ENCODE measurements around the gene GMFB.
A peak's percentile ranks its signal among the peaks of the same experiment; 100 is the strongest.

The GMFB gene

DNA sequence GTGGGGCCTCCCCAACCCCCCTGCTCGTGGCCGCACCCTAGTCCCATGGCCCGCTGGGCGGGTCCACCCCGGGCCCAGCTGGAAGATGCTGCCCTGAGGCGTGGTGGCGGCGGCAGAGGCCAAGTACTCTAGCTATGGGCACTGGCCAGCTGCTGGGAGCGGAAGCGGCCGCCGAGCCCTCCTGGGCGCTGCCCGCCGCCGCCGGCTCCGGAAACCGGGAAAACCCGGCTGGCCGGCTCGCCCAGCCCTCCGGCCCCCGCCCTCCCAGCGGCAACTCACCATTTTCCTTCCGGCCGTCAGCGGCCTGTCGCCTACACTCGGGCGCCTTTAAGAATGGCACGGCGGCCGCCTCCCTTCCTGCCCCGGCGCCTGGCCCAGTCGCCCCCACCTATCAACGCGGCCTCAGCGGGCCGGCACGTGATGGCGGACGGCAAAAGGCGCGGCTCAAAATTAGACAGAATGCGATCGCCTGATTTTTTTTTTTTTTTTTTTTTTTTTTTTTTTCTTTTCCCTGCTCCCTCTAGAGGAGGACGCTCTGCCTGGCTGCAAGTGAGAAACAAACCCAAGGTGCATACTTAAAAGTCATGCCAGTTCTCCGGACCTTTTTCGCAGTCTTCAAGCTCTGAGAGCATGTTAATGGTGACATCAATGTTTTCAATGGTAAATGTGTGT, at the start of gene GMFB:
TSS of gene GMFB (minus strand) at position 335 of the 672 bp plus-strand sequence. CDS start at position 282, 53 bp downstream.
- DNase-seq, result peak; percentile 68 to 84 (median 78)

DNA sequence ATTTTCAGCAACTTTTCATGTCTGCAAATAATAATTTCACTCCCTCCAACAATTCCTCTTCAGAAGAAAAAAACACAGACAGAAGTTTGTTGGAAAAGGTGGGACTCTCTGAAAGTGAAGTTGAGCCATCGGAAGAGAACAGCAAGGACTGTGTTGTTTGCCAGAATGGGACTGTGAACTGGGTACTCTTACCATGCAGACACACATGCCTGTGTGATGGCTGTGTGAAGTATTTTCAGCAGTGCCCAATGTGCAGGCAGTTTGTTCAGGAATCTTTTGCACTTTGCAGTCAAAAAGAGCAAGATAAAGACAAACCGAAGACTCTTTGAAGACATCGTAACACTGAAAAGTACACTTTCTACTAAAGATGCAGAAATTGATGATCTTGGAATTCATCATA, 49.3 kb upstream of the GMFB start:
- DNase-seq, result no peak

DNA sequence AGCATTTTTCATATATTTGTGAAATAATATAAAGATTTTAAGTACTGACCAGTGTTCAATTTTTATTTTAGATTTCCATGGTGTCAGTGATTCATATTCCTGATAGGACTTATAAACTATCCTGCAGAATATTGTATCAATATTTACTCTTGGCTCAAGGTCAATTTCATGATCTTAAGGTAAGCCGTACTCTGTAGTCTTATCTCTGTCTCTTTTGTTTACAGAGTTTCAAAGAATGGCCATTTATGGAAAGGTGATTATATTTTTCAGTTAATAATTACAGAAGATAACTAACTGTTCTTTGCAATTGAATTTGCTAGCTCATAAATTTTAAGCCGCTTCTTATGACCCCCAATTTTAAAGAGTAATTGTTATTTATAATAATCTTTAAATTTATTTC, 48.9 kb upstream of the GMFB start:
- DNase-seq, result no peak

DNA sequence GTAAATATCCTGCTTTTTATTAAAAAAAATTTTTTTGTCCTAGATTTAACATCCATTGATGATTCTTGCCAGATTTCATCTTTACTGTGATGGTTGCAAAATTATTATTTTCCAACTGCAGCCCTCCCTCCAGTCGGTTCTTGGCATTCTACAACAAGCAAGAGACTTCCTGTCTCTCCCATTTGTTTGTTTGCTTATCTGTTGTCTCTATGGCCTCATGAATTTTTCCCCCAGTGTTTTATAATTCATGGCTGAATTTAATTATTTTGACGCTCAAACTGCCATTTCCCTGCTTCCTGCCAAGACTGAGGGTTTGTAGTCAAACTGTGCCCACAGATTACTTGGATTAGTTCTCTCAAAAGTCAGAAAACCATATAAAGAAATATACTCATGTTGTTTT, 46.9 kb upstream of the GMFB start:
- no peak for DNase-seq

DNA sequence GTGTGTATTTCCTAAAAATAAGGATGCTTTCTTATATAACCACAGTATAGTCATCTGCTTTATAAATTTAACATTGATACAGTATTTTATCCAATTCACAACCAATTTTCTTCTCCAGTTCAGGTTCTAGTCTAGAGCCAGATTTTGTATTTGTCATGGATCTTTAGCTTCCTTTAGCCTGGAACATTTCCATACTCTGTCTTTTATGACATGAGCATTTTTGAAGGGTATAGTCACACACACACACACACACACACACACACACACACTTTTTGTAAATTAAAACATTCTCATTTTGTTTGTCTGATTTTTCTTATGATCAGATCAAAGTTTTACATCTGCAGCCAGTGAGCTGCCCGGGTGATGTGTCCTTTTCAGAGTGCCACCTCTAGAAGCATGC, 46.3 kb upstream of the GMFB start:
- DNase-seq, result no peak

DNA sequence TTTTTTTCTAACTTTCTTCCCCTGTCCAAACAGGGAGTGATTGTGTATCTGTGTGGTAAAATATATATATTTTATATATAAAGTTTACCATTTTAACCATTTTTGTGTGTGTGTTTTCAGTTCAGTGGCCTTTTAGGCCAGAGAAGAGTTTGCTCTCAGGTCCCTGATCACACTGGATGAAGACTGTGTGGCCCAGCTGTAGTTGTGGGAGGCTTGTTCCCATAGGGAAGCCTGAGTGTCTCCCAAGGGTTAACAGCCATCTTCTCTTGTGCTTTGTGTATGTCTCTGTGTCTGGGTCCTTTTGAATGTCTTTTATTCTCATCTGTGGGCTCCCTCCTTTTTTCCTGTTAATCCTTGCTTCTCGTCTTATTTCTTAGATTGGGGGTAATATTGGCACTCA, 44.3 kb upstream of the GMFB start:
- no peak for DNase-seq

DNA sequence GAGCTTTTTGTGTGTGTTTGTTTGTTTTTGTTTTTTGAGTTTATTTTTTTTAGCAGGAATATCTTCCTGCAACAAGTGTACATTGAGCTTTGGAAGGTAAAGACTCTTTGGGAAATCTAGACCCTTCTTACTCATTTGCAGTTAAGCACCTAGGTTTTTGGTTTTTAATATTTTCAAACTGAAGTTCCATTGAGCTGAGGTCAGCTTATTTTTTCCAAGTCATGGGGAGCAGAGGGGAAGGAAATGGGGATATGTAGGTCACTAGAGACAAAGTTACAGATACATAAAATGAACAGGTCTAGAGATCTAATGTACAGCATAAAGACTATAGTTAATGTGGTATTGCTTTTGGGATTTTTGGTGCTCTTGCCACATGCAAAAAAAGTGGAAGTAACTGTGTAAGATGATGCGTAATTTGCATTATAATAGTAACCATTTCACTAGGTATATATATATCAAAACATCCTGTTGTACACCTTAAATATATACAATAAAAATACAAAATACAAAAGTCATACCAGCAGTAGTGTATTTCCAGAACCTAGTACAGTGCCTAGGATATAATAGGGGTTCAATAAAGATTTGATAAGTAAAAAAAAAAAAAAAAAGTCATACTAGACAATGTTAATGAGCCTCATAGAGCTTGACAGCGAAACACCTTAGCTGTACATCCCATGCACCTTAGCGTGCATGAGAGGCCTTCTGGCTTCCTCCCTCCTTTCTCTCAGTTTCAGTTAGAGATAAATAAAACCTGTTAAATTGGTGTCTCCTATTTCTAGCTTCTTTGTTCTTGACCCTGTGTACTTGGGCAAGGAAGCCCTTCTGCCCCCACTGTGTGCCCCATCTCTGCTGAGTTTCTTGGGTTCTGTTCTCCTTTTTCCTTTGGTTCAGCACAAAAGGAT, 43.6 kb upstream of the GMFB start:
- DNase-seq, result no peak

DNA sequence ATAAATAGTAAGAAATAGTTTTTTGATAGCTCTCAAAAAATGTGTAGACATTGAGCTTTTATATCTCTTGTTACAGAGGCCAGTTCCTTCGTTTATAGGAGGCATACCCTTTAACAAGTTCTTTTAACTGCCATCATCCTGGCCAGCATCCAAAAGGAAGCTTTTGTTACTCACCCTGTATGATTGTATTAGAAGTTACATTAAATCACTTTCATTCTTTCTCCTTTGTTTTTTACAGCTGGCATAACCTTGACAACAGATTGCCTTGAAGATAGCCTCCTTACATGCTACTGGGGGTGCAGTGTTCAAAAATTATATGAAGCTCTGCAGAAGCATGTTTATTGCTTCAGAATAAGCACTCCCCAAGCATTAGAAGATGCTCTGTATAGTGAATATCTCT, 41.0 kb upstream of the GMFB start:
- no peak for DNase-seq

DNA sequence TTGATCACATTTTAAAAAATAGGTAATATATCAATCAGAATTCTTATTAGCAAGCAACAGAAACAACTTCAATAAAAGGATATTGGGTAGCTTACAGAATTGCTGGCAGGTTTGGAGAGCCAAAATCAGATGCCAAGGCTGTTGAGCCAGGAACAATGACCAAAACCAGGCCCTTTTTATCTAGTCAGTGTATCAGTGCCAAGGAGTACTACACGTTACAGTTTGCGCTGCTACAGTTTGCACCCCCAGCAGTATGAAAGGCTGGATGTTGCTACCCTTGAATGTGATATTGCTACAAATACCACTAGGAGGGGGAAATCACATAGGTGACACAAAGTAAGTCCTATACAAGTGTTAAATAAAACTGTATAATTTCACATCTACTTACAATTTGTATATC, 40.2 kb upstream of the GMFB start:
- DNase-seq, result no peak

DNA sequence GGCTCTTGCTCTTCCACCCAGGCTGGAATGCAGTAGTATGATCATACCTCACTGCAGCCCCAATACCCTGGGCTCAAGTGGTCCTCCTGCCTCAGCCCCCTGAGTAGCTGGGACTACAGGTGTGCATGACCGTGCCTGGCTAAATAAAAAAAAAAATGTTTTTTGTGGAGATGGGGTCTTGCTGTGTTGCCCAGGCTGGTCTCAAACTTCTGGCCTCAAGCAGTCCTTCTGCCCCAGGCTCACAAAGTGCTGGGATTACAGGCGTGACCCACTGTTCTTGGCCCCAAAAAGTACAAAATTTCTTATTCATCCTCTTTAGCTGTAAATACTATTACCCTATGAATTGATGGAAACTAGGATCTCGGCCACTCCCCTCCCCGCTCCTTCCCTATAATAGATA, 35.6 kb upstream of the GMFB start:
- DNase-seq, result no peak

DNA sequence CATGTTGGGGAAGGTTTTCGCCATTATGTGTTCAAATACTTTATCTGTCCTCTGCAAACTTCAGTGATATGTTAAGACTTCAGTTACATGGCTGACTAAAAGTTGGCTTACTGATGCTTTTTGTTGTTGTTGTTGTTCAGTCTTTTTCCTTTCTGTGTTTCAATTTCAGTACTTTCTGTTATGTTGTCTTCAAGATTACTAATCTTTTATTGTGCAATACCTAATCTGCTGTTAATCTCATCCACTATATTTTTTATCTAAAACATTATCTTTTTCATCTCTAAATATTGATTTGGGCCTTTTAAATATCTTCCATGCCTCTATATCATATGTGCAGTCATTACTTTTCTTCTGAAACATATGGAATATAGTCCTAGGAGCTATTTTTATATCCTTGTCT, 27.9 kb upstream of the GMFB start:
- DNase-seq, result no peak

DNA sequence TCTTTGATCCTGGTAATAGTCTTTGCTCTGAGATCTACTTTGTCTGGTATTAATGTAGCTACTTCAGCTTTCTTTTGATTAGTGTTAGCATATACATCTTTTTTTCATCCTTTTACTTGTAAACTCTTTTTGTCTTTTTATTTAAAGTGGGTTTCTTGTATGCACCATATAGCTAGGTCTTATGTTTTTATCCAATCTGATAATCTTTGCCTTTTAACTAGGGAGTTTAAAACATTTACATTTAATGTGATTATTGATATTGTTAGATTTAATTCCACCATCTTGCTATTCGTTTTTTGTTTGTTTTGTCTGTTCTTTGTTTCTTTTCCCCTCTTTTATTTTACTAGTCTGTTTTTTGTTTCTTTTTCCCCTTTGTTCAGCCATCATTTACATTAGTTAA, 26.9 kb upstream of the GMFB start:
- no peak for DNase-seq

DNA sequence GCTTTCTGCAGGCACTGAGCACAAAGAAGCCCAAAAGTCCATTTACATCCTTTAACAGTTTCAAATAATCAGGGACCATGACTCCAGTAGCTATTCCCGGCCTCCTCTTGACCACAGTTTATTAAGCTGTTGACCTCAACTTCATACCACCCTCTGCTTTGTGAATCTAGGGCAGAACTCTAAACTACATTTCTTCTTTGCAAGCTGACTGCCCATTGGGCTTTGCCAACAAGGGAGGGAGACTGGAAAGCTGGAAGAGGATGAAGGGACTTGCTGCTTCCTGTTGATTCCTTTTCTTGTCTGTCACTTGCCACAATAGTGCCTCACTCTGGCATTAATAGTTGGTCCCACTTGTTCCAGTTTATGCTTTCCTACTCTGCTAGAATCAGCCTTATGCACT, 23.6 kb upstream of the GMFB start:
- DNase-seq, result no peak

DNA sequence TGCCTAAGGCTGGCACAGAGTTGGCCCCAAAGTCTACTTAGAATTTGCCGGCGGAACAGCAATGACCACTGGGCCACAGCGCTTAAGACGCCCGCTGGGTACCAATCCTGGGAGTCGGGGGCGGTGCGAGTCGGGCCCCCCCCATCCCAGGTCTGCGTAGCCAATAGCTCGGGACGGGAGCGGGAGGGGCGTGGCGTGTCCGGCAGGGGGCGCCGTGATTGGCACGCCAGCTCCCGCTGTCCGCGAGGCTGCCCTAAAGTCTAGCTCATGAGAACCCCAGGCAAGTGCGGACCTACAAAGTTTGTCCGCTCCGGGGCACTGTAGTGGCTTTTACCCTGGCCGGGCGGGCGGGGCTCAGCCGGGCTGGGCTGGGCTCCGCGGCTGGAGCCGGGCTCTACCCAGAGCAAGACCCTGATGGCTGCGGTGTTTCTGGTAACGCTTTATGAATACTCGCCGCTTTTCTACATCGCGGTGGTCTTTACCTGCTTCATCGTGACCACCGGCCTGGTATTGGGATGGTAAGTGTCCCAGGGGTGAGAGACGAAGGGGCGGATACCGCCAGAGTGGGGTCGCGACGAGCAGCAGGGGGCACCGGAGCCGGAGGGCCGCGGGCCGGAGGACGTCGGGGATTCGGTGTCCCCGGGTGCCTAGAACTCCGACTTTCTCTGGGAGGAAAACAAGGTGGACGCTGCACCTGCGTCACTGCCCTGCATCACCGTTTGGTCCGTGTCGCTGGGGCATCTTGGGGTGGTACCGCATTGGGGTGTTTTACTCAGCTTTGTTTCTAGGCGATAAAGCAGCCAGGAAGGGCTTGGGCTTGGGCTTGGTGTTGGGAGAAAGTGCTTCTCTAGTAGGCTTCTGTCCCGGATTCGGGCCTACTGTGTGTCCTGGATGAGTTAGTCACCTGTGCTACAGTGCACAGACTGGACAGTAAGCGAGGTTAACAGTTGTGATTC, 21.0 kb upstream of the GMFB start, which contains the start of gene CGRRF1:
TSS of gene CGRRF1 (plus strand) at position 361 of the 956 bp plus-strand sequence. CDS start at position 415, 54 bp downstream.
- DNase-seq, result peak; percentile 88 to 95 (median 91)

DNA sequence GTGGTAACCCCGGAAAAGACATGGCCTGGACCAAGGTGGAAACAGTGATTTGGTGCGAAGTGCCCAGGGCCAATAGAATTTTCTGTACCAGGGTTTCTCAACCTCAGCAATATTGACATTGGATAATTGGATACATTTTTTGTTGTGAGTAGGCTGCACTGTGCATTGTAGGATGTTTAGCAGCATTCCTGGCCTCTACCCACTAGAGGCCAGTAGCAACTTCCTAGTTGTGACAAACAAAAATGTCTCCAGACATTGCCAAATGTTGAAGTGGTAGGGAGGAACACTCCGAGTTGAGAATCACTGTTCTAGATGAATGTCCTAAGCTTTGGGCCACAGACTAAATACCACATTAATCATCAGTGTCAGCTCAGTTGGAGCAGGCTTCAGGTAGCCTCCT, 14.7 kb upstream of the GMFB start:
- no peak for DNase-seq

DNA sequence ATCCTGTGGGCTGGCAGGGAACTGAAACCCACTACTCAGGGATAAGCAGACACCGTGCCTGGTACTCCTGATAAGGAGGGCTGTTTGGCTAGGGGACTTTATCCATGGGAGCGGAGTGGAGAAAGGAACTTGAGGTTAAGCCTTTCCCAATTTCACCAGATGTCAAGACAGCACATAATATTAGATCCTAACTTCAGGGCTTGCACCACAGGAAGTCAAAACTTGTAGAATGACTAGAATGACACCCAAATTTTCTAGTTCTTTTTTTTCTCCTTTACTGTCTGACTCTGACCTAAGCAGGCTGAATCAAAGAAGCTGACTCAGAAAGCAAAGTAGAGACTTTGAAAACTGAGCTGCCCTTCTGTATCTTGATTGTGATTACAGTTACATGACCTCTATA, 13.8 kb upstream of the GMFB start:
- DNase-seq, result no peak

DNA sequence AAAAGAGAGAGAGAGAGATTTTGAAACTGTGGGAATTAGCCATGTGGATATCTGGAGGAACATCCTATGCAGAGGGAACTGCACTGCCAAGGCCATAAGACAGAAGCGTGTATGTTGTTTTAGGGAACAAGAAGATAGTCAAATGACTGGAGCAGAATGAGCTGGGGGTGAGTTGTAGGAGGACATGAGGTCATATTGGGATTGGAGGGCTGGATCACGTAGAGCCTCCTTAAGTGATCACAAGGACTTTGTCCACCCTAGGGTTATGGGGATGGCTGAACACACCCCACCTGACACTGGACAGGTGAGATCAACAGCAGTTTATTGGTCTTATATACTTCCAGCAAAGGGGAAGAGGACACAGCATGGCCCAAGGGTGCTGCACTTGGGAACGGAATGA, 12.7 kb upstream of the GMFB start:
- no peak for DNase-seq

DNA sequence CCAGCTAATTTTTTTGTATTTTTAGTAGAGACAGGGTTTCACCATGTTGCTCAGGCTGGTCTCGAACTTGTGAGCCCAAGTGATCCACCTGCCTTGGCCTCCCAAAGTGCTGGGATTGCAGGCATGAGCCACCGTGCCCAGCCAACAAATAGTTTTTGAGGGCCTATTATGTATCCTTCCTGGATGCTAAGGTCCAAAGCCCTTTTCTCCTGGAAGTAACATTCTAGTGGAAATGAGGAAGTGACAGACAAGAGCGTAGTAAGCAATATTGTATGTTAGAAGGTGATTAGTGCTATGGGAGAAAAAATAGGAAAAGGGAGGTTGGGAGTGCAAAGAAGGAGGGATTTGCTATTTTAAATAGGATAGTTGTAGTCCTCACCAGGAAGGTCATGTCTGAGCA, 12.0 kb upstream of the GMFB start:
- no peak for DNase-seq

DNA sequence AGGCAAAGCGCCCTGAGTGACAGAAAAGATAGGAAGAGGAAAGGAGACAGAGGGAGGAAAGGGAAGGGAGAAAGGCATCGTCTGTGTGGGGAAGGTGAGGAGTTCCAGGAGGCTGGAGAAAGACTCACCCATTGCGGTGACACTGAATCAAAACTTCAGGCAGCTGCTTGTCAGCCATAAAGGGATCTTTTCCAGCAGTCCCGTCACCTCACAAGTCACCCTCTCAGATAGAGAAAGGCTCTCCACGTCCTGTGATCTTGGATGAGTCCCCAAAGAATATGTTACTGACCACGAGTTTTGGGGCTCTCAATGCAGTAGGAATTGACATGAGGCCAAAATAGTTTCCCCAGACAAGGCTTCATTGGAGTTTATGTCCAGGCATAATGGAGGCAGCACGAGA, 9.8 kb upstream of the GMFB start:
- DNase-seq, result no peak

DNA sequence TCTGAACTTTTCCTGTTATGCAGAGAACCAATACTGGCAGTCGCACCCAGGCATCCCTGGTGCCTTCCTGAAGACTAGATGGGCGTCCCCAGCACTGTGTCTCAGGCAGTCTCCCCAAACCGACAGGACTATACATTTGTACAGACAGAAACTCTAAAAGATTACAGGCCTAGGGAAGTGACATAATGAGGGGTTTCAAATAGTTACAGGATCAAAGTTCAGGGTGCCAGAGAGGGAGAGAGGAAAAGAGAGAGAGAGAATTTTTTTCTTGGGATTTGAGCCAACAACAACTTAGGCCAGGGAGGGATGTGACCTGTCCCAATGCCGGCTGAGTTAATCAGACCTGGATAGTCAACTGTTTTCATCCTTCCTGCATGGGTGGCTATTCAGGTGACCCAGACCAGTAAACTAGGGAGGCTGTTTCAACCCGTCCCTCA, 9.3 kb upstream of the GMFB start:
- DNase-seq, result no peak

DNA sequence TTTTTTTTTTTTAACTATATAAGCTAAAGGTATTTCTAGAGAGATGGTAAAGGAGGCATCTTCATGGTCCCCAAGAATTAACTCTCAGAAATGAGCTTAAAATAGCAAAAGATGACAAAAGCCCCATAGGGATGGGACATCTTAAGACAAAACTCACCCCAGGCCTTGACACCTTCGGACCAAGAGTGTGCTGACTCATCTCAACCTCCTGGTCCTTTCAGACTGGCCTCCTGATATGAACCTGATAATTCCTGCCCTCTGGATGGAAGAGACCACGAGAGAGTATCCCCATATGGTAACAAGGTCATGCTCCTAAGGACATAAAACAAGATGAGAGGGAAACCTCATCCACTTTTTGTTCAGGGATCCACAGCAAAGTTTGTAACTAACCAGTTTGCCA, 8.4 kb upstream of the GMFB start:
- no peak for DNase-seq

DNA sequence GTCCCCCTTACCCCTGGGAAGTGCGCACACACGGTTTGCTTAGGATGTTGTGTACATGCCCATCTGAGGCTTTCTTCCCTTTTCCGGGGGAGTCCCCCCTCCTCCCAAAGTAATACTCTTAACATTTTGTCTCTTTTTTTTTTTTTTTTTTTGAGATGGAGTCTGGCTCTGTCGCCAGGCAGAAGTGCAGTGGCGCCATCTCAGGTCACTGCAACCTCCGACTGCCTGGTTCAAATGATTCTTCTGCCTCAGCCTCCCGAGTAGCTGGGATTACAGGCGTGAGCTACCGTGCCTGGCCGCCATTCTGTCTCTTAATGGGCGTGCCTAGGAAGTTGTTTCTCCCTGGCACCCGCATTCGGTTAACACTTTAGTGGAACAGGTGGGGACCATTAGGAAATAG, 4.5 kb upstream of the GMFB start:
- no peak for DNase-seq
